HT1080 (cell line): Measurements from ENCODE around the gene MAFF. TPM values are rescaled to one million over a fixed set of nuclear protein-coding genes. Genes with fewer than 3 reads are reported as not detected.

Source experiments
- DNase-seq: peaks from one replicate; pipeline ENCODE4 v3.0.0-alpha.2; 2015; ENCODE audit warnings: low read depth
- total RNA-seq: library from RNA; depleted of rRNA; stranded (reverse); fragments of >200 nt; shearing (Covaris generic); gene quantifications from 2 replicates; pipeline ENCODE4 v1.2.3, GENCODE V29; 2014

MAFF gene
- total RNA-seq, 1 experiment from 2014 or later = 15.0 TPM

DNA sequence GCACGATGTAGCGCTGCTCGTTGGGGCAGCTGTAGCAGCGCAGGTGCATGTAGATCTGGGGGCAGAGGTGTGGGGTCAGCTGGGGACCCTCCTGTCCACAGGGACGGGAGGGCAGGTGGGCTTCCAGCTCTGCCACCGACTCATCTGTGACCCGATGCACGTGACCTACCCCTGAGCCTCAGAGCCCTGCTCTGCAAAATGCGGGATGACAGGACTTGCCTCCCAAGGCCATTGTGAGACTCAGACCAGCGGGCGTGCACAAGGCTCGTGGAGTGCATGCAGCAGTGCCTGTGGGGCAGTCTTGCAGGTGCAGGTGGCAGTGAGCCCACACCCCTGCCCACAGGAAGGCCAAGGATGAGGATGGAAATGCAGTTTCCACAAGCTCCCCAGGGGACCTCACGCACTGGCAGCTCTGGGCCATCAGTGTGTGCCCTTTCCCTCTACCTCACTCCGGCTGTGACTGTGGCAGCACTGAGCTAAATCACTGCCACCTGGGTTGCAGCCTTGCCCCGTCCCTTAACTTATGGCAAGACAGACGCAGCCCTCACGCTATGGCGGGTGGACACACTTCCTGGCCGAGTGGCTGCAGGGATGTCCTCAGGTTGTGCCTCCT is 44.4 kb downstream of the MAFF start:
- DNase-seq = no peak

DNA sequence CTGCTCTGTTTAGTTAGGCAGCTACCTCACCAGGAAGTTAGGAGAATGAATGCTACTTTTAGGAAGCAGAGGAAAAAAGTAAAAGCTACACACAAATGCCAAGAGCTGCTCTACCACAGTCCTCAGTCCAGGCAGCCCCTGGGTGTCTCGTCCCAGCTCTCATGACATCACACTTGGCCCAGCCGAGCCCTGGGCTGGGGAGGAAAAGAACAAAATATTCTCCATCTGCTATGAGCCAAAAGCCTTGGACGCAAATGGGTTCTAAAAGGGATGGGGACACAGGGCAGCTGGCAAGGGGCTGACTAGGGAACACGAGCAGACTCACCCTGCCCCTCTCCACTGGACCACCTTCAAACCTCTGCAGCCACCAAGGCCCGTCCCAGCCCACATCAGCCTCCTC is 44.9 kb downstream of the MAFF start:
- no peak for DNase-seq

GRCh38 chr22:38247713-38248112 is 45.9 kb downstream of the MAFF start:
- DNase-seq = no peak

DNA sequence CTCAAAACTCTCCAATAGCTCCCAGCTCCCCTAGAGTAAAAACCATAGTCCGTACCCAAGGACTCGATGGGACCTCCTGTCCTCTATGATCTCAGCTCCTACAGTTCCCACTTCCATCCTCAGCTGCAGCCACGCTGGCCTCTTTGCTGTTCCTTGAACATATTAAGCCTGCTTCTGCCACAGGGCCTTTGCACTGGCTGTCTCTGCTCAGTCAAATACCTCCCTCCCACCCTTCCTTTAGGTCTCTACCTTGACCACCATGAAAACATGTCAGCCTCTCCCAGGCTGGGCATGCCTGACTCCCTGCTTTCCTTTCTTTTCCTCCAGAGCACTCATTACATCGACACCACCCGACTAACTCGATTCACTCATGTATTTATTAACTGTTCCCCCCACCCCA is 46.5 kb downstream of the MAFF start:
- no peak for DNase-seq

DNA sequence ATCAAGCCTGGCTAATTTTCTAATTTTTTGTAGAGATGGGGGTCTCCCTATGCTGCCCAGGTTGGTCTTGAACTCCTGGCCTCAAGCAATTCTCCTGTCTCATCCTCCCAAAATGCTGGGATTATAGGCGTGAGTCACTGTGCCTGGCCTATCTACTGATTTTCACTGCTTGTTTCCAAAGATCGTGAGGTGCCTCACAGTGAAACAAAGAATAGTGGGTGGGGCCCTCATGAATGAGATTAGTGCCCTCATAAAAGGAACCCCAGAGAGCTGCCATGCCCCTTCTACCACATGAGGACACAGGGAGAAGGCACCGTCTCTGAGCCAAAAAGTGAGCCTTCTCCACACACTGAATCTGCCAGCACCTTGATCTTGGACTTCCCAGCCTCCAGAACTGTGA is 47.5 kb downstream of the MAFF start:
- DNase-seq = no peak

DNA sequence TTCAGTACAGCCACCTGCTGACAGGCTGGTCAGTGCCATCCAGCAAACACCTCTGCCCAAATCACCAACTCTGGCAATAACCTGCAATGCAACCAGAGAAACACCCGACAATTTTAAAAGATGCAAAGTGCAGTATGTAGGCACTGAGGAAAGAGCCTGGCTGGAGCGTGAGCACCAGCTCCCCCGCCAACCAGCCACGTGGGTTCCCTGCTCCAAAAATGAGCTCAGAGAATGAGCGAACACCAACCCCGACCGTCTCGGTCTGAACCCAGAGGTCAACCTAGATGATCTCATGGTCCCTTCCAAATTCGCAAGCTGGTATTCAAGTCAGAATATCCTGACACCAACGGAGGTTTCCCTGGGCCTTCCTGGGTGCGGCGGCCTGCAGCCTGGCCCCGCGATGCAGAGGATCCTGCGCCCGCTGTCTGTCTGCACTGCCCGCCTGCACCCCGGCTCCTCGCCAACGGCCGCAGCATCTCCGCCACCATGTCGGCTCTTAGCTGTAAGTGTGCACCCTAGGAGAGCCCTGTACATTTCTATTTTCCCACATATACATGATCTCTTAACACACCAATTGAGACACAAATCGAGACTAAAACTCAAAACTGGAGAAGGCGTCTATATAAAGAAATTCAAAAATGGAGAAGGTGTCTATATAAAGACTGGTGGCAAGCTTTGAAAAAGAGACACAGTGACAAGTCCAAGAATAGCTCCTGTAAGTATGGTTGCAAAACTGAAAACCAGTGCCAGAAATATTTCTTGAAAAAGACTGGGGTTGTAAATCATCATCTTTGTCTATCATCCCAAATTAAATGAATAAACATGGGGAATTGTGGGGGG is 48.2 kb downstream of the MAFF start:
- DNase-seq = no peak

- no peak for DNase-seq
These were observed 49.0 kb downstream of the MAFF start for GRCh38 chr22:38250643-38251340.

DNA sequence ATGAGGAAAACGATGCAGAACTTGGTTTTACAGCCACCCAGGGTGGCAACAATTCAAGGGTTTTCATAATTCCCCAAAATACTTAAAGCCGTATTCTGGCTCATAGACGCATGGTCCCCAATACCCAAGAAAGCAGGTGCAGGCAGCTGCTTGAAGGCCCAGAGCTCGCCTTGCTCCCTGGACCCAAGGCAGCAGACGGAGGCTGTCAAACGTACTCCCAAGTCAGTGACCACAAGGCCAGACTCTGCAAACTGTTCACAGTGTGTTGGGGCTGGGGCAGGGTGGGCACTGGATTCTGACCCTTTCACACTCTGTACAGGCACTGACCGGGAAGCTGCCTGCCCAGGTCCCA is 49.5 kb downstream of the MAFF start:
- no peak for DNase-seq

- DNase-seq = no peak
These were observed 53.9 kb downstream of the MAFF start for GRCh38 chr22:38255697-38256096.

DNA sequence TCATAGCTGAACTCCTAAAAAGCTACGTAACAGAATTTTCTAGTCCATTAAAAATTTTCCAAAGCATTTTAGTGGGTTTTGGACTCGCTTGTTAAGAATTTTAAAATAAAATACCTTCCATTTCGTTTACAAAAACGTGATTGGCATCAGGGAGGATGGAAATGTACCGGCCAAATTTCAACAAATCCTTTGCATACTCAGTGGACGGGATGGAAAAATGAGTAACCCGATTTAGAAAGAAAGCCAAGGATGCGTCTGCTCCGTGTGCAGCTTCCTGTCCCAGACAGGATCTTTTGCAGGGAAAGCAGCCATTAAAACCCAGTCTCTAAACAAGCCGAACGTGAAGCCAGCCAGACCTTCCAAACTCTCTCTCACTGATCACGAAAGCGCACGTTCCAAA is 55.4 kb downstream of the MAFF start:
- no peak for DNase-seq

DNA sequence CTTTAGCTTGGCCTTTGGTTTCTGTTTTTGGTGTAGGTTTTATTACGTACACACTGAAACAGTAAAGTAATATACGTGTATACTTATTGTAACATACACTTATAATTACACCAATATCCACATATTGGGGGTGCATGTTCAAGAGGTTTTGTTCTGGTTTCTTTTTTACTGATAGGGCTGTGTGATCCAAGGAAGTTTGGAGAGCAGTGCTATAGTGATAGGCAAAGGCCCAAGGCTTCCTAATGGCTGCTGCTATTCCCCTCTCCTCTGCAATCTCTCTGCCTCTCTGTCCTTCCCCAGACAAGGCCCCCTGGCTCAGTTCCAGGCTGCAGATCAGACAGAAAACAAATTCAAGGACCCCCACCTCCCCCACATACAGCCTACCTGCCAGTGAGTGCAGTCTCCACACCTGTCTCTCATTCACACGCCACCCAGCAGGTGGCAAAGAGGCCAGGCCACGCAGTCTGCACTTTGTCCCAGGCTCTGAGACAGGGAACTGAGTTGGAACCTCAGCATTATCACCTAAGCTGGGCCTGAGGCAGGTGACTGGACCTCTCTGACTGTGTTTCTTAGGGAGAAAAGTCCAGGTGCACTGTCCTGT is 56.0 kb downstream of the MAFF start:
- DNase-seq = no peak

- no peak for DNase-seq
These were observed 57.1 kb downstream of the MAFF start for GRCh38 chr22:38258895-38259294.

GRCh38 chr22:38259370-38259769 is 57.6 kb downstream of the MAFF start:
- DNase-seq = no peak

DNA sequence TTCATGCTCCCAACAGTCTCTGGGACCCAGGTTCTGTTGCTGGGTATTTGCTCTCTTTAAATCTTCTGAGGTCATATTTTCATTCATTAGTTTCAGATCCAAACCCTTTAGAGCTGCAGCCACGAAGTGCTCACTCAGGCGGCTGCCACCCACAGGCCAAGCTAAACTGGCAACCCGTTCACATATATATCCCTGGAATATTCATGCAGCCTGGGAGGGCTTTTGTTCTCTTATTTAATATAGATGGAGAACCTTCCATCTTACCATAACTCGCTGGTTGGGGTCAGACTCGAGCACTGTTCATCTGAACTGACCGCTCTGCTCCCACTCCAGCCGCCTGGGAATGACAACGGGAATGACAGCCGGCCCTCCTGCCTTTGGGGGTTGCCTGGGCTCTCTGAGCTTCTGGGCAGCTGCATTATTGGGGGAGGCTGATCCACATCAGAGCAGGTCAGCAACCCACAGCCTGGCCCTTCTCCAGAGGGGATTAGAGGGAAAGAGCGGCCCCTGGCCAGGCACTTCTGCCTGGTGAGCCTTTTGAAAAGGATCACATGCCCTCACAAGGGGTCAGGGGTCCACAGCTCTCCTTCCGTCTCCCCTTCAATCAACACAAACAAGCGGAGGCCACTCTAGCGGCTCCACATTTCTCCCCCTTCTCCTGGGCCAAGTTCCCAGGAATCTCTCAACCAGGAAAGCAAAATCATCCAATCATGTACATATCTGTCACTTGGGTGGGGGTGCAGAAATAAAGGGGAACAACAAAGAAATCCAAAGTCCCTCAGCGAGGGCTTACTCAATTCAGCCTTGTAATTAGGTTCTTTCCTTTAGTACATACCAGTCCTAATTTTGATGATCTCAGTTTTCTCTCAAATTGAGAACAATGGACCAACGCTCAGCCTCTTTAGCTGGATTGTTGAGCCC is 59.2 kb downstream of the MAFF start:
- no peak for DNase-seq

- no peak for DNase-seq
These were observed 60.4 kb downstream of the MAFF start for GRCh38 chr22:38262051-38262795.

- DNase-seq = no peak
These were observed 62.6 kb downstream of the MAFF start for GRCh38 chr22:38264322-38264843.
